ENCODE data around the gene GID4. TPM values are rescaled to one million over a fixed set of nuclear protein-coding genes. Genes with fewer than 3 reads are reported as not detected.

The GID4 gene
- total RNA-seq, 1 experiment from 2014 or later, result 11.4 TPM

DNA sequence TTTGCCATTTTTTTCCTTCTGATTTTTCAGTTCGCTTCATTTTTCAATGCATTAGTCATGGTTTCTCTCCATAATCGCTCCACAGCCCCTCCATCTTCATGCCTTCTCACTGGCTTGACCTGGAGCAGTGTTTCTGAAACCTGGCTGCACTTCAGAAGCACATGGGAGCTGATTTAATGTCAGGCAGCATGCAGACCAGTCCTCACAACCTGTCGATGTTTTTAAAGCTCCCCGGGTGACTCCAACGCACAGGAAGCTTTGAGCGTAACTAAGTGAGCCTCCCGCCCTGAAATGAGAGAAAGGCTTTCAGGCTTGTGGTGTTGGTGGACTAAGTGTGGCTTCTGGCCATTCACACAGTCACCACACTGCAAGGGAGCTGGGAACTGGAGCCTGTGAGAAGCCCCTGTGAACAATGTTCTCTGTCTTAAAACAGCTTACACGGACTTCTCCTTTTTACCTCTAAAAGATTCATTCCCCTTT is 31.7 kb downstream of the GID4 start:
- H3K23me2 ChIP-seq (ENCODE audit: insufficient read length, low read depth, low read length, poor library complexity, severe bottlenecking), result no peaks in the 10 kb centered on the region
- no peak overlapping the region for H2BK15ac ChIP-seq (ENCODE audit: low read depth, low read length)
- peak overlapping the region in 1 of 3 experiments; percentile 53; a peak in 1 of 7 replicates for H3K27ac Mint-ChIP-seq
- H2BK20ac ChIP-seq (ENCODE audit: low read depth, low read length, poor library complexity, severe bottlenecking), result no peak overlapping the region
- H3K4me2 ChIP-seq (ENCODE audit: insufficient read depth, insufficient read length, low read length), result no peak overlapping the region
- peak; percentile 48 for DNase-seq
- H3K9me3 ChIP-seq (ENCODE audit: control insufficient read depth, low read depth, low read length), result no peaks in the 10 kb centered on the region
- no peaks in the 10 kb centered on the region for H3K79me1 ChIP-seq (ENCODE audit: insufficient read depth, low read depth, low read length, poor library complexity, severe bottlenecking)
- H4K91ac ChIP-seq (ENCODE audit: insufficient read length, low read depth, low read length), result no peak overlapping the region
- no peaks in the 10 kb centered on the region for H3K27me3 ChIP-seq (ENCODE audit: insufficient read depth, low read length)
- H3K4me3 Mint-ChIP-seq, result no peak overlapping the region
- H3K36me3 Mint-ChIP-seq (ENCODE audit: insufficient read depth in 1 of 3, low read depth in 3 of 3), result no peaks in the 10 kb centered on the region; a peak in 1 of 7 replicates
- no peaks in the 10 kb centered on the region for H3K9me3 Mint-ChIP-seq
- peaks cover 4 to 5% of the 10 kb centered on the region in 2 experiments for H3K4me1 Mint-ChIP-seq
- no peaks in the 10 kb centered on the region for H4K20me1 ChIP-seq (ENCODE audit: control insufficient read depth, insufficient read depth, insufficient read length)
- H2AK5ac ChIP-seq (ENCODE audit: insufficient read length, low read length), result no peak overlapping the region
- H2BK12ac ChIP-seq (ENCODE audit: insufficient read length, low read depth, low read length), result no peak overlapping the region
- peaks cover 5% of the 10 kb centered on the region; the same call in 1 of the 2 replicates for H3K27me3 Mint-ChIP-seq (ENCODE audit: low read depth)
- H3K4me1 ChIP-seq (ENCODE audit: insufficient read depth, low read length), result no peaks in the 10 kb centered on the region
- no peak overlapping the region for H2BK120ac ChIP-seq (ENCODE audit: low read depth, low read length, poor library complexity, severe bottlenecking)
- WGBS (ENCODE audit: extremely low coverage, insufficient read length, low lambda C conversion rate), result no CpG with 5 or more reads among the region's 8 CpGs
- no peak overlapping the region for H4K8ac ChIP-seq (replicated peaks; ENCODE audit: insufficient read length, low read depth, low read length)
- H3K27ac ChIP-seq (ENCODE audit: insufficient read length, low read depth, low read length), result no peak overlapping the region
- H3K56ac ChIP-seq (ENCODE audit: insufficient read length, low read depth, low read length), result no peak overlapping the region
- H3K23ac ChIP-seq (ENCODE audit: insufficient read length, low read depth, low read length), result no peak overlapping the region
- H3T11ph ChIP-seq (ENCODE audit: low read length), result no peak overlapping the region
- H3K9ac ChIP-seq (ENCODE audit: extremely low read depth, insufficient read length, low read length), result no peak overlapping the region
- no peak overlapping the region for H4K5ac ChIP-seq (ENCODE audit: insufficient read length, low read depth, low read length)
- no peaks in the 10 kb centered on the region for H3K79me2 ChIP-seq (ENCODE audit: insufficient read depth, low read length)
- TF ChIP-seq, protein P1, sequence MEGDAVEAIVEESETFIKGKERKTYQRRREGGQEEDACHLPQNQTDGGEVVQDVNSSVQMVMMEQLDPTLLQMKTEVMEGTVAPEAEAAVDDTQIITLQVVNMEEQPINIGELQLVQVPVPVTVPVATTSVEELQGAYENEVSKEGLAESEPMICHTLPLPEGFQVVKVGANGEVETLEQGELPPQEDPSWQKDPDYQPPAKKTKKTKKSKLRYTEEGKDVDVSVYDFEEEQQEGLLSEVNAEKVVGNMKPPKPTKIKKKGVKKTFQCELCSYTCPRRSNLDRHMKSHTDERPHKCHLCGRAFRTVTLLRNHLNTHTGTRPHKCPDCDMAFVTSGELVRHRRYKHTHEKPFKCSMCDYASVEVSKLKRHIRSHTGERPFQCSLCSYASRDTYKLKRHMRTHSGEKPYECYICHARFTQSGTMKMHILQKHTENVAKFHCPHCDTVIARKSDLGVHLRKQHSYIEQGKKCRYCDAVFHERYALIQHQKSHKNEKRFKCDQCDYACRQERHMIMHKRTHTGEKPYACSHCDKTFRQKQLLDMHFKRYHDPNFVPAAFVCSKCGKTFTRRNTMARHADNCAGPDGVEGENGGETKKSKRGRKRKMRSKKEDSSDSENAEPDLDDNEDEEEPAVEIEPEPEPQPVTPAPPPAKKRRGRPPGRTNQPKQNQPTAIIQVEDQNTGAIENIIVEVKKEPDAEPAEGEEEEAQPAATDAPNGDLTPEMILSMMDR (conservative IDR thresholded peaks at IDR 0.05), result no peak
- H3K4ac ChIP-seq (ENCODE audit: low read depth, low read length), result no peak overlapping the region
- H3K14ac ChIP-seq (ENCODE audit: insufficient read depth, low read length), result peak overlapping the region; percentile 5
- peak overlapping the region; percentile 75 for H3K18ac ChIP-seq (ENCODE audit: insufficient read length, low read depth, low read length)
- peak overlapping the region; percentile 11 for H2AFZ ChIP-seq (ENCODE audit: low read length)
- H2BK5ac ChIP-seq (ENCODE audit: insufficient read length, low read length), result no peak overlapping the region
